Pulmonary artery endothelial cell (primary cell): ENCODE data around the gene SLC9A1. TPM values are rescaled to one million over a fixed set of nuclear protein-coding genes. Genes with fewer than 3 reads are reported as not detected.

Experiments used
- DNase-seq: peaks from one replicate; pipeline ENCODE4 v3.0.0-alpha.2; 2011; ENCODE audit warnings: low read depth, low spot score
- total RNA-seq: library from RNA; depleted of rRNA; stranded (reverse); fragments of >200 nt; gene quantifications from 2 replicates; pipeline ENCODE4 v1.2.3, GENCODE V29; 2014

The SLC9A1 gene
- total RNA-seq, 1 donor from 2014 or later, result 8.2 TPM

- no peak for DNase-seq
Measured at GRCh38 chr1:27103498-27103897, 51.4 kb downstream of the SLC9A1 start.

DNA sequence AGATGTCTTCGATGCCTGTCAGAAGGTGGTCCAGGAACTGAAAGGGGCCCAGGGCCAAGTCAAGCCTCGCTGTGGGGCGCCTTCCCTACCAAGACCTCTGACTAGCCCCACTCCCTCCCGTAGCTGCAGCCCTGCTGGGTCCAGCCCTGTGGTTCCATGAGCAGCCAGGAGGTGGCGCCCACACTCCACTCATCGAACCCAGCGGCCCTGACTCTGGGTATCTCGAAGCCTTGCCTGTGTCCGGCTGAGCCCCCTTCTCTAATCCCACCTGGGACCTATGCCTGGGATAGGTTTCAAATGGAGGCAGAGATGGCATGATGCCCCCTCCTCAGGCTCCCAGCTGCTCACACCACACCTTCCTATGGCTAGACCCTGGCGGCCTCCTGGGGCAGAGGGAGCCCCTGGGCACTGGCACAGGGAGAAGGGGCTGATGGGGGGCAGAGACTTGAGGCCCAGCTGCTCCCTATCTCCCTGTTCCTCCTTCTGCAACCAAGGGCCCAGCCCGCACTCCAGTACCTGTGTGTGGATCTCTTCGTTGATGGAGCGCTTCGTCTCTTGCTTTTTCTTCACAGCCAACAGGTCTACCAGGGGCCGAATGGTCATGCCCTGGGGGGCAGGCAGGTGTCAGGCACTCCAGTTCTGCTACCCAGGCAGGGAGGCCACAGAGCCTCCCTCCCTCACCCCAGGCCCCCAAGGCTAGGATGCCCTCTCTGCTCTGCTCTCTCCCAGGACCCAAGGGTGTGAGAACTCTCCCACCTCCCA lies 52.0 kb downstream of the SLC9A1 start:
- no peak for DNase-seq

GRCh38 chr1:27102134-27102706 lies 52.7 kb downstream of the SLC9A1 start:
- no peak for DNase-seq

DNA sequence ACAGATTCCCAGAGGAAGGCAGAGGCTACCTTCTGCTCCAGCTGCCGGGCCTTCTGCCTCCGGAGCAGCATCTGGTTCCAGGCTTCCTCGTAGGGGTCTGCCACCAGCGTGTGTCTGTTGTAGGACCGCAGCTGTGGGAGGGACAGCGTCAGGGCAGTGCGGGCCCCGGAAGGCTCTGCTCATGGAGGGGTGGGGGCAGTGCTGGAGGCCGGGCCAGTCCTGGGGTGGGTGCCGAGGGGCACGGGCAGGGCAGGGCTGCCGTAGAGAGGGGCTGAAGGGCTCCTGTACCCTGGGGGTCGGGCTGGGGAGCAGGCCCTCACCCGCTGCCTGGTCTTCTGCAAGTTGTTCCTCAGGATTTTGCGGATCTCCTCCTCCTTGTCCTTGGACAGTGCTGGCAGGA lies 53.2 kb downstream of the SLC9A1 start:
- DNase-seq, result no peak

- DNase-seq, result no peak
Measured at GRCh38 chr1:27101054-27101491, 53.9 kb downstream of the SLC9A1 start.

GRCh38 chr1:27100335-27101053 lies 54.4 kb downstream of the SLC9A1 start:
- no peak for DNase-seq

DNA sequence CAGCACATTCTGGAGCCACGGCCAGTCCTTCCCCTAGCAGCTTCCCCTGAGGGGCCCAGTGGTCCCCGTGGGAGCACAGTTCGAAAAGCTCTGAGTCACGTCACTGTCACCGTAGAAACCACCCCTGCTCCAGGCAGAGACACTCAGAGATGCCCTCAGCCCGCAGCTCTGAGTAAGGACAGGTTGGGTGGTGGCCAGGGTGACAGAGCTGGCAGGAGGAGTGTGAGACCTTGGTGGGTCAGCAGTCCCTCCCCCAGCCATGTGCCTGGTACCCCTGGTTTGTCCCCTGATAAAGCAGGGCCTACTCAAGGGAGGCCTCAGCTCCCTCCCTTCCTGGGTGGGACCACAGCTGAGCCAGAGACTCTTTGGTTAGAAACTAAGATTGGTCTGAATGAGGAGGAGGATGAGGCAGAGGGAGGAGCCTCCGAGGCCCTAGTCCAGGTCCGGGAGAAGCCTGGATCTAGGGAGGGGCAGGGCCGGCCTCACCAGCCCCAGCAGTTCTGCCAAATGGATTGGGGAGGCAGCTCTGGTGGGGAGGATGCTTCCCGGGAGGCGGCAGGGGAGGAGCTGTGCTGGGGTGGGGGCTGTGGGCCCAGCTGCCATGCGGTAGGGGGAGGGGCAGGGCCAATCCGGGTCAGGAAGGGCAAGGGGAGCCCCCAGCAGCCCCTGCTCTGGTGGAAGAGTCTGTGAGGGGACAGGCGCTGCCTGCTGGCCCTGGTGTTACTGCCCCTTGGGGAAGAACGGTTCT lies 55.2 kb downstream of the SLC9A1 start:
- no peak for DNase-seq

GRCh38 chr1:27099135-27099586 lies 55.8 kb downstream of the SLC9A1 start:
- no peak for DNase-seq

GRCh38 chr1:27098431-27099134 lies 56.3 kb downstream of the SLC9A1 start:
- DNase-seq, result no peak

GRCh38 chr1:27097484-27097917 lies 57.4 kb downstream of the SLC9A1 start:
- no peak for DNase-seq

- no peak for DNase-seq
Measured at GRCh38 chr1:27095576-27095975, 59.3 kb downstream of the SLC9A1 start.

DNA sequence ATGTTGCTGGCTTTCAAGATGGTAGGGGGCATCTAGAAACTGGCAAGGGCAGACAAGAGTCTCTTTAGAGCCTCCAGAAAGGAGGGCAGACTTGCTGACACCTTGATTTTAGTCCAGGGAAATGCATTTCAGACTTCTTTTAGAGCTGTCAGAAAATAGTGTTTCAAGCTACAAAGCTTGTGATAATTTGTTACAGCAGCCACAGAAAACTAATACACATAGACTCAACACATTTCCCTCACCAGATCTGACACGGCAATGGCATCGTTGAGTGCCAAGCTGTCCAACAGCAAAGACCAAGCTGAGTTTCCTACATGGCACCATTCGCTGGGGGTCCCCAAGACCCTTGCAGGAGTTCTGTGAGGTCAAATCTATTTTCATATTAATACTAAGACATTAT lies 62.0 kb downstream of the SLC9A1 start:
- no peak for DNase-seq

GRCh38 chr1:27090911-27091310 lies 64.0 kb downstream of the SLC9A1 start:
- no peak for DNase-seq

DNA sequence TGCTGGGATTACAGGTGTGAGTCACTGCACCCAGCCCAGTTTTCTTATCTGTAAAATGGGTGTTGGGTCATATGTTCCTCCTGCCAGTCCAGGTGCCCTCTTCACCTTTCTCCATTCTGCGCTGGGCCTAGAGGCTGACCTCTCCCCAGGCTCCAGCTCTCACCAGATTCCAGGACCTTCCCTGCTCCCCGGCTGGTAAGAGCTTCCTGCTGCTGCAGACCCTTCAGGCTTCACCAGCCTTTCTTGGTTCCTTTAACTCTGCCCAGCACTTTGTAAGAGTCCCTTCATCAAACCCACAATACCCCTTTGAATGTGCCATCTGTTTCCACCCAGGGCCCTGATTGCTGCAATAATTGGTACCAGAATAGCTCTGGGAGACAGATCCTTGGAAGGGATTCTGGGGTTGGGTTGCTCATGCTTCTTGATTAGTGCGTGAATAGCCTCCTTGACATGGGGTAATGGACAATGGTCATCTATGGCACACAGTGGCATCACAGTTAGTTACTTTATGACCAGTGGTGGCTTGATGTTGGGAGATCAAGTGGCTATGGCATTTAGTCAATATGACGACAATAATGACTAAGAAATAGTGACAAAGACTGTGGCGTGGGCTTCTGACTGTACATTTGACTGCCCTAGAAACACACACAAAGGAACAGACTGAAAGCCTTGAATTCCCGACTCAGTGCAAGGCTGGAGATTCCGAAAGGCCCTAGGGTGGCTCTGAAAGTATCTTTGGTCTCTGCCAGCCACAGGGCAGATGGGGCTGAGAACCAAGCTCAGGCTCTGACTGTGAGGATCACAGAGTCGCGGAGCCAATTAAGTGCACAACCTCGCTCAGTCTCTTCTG lies 67.3 kb downstream of the SLC9A1 start:
- no peak for DNase-seq

DNA sequence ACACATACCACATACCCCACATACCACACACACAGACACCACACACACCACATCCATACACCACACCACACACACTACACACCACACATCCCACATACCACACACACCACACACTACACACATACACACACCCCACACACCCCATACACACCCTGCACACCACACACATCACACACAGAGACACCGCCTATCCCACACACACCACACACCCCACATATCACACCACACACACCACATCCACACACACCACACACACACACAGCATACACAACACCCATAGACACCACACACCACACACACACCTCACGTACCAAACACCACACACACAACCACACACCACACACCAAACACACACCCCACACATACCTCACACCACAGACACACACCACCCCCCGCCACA lies 68.3 kb downstream of the SLC9A1 start:
- DNase-seq, result no peak

GRCh38 chr1:27086026-27086425 lies 68.9 kb downstream of the SLC9A1 start:
- no peak for DNase-seq

DNA sequence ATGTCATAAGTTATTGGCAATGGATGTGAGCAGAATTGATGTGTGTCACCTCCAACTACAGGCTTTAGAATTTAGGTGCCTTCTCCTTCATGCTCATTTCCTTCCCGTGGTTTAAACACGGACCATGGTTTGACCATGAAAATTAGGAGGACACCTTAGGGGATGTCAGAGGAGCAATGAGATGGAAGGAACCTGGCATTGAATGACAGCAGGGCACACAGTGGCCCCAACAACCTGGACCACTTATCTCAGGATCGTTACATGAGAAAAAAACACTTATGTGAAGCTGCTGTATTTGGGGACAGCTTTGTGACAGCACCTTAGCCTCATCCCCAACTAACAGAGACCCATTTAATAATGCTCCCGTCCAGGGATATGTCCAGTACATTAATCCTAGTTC lies 70.8 kb downstream of the SLC9A1 start:
- DNase-seq, result no peak

GRCh38 chr1:27077968-27078367 lies 77.0 kb downstream of the SLC9A1 start:
- no peak for DNase-seq

- DNase-seq, result no peak
Measured at GRCh38 chr1:27076803-27077202, 78.1 kb downstream of the SLC9A1 start.

DNA sequence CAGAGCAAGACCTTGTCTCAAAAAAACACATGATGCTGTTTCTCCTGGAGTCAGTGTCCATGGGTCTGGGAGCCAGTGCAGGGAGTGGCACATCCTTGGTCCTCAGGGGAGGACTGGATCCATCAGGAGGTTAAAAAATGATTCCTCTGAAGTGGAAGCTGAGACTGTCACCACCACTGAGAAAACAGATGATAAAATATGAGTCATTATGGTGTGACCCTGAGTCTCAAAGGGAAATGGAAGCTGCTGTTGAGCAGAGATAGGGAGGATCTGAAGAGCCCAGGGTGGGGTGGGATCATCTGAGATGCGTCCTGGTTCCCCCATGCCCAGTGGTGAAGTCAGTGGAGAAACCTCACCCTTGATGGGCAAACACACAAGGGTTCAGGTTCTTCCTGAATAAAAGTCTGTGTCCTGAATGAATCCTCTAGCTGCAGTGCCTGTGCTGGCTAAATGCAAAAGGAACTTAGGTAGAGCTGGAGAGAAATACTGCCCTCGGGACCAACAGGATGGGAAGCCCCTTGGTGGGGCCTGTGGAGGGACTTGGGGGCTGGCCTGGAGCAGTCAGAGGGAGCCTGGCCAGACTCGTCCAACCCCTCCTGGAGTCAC lies 80.6 kb downstream of the SLC9A1 start:
- DNase-seq, result no peak
